ENCODE data around the gene ATP5PD.

- TF ChIP-seq, protein P1, sequence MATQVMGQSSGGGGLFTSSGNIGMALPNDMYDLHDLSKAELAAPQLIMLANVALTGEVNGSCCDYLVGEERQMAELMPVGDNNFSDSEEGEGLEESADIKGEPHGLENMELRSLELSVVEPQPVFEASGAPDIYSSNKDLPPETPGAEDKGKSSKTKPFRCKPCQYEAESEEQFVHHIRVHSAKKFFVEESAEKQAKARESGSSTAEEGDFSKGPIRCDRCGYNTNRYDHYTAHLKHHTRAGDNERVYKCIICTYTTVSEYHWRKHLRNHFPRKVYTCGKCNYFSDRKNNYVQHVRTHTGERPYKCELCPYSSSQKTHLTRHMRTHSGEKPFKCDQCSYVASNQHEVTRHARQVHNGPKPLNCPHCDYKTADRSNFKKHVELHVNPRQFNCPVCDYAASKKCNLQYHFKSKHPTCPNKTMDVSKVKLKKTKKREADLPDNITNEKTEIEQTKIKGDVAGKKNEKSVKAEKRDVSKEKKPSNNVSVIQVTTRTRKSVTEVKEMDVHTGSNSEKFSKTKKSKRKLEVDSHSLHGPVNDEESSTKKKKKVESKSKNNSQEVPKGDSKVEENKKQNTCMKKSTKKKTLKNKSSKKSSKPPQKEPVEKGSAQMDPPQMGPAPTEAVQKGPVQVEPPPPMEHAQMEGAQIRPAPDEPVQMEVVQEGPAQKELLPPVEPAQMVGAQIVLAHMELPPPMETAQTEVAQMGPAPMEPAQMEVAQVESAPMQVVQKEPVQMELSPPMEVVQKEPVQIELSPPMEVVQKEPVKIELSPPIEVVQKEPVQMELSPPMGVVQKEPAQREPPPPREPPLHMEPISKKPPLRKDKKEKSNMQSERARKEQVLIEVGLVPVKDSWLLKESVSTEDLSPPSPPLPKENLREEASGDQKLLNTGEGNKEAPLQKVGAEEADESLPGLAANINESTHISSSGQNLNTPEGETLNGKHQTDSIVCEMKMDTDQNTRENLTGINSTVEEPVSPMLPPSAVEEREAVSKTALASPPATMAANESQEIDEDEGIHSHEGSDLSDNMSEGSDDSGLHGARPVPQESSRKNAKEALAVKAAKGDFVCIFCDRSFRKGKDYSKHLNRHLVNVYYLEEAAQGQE (IDR thresholded peaks at IDR 0.05; ENCODE audit: insufficient read depth in 1 of 2, low read depth in 2 of 2, low read length in 2 of 2) = no peak
- no peak for TF ChIP-seq POLR2AphosphoS5 (IDR thresholded peaks at IDR 0.05; ENCODE audit: low read depth, low read length)
These were observed 54.5 kb downstream of the ATP5PD start for GRCh38 chr17:74992223-74992622.
